Keratinocyte (primary cell): ENCODE measurements around the gene DYNC1I1. TPM values are rescaled to one million over a fixed set of nuclear protein-coding genes. Genes with fewer than 3 reads are reported as not detected.

Experiments
- DNase-seq: peaks from one replicate; pipeline ENCODE4 v3.0.0-alpha.2; 2011; ENCODE audit warnings: low read depth, missing footprints, low spot score
- FAIRE-seq: peaks from 2 replicates; lab custom pipeline; 2011; peaks lifted over from hg19 to GRCh38; lab: Jason Lieb, UNC
- H2AFZ ChIP-seq: 2 replicates; pipeline ENCODE4 v1.6.0; 2012; ENCODE audit warnings: low read length, control low read depth, inconsistent platforms; ENCODE audit not compliant: control insufficient read depth
- H3K27ac ChIP-seq: 2 replicates; pipeline ENCODE4 v1.5.1; 2011; ENCODE audit warnings: low read length; ENCODE audit not compliant: control insufficient read depth, insufficient read depth
- H3K27me3 ChIP-seq: 3 replicates; pipeline ENCODE4 v1.6.0; 2011; ENCODE audit warnings: low read length; ENCODE audit not compliant: control insufficient read depth, insufficient read depth; ENCODE audit errors: extremely low read depth
- H3K36me3 ChIP-seq, 2 experiments: 2 replicates in 1 of 2; 3 replicates in 1 of 2; pipeline ENCODE4 v1.5.1; 2011; ENCODE audit warnings: low read length in 2 of 2, mild to moderate bottlenecking in 1 of 2; ENCODE audit not compliant: control insufficient read depth in 2 of 2, insufficient read depth in 2 of 2; ENCODE audit errors: extremely low read depth in 1 of 2
- H3K4me1 ChIP-seq: 3 replicates; pipeline ENCODE4 v1.5.1; 2011; ENCODE audit warnings: low read length; ENCODE audit not compliant: control insufficient read depth, insufficient read depth; ENCODE audit errors: extremely low read depth
- H3K4me2 ChIP-seq: 3 replicates; pipeline ENCODE4 v1.6.0; 2011; ENCODE audit warnings: low read depth, low read length; ENCODE audit not compliant: control insufficient read depth, insufficient read depth; ENCODE audit errors: extremely low read depth
- H3K4me3 ChIP-seq, 3 experiments: fragments of 200-600 bp in 1 of 3; sonication (generic) in 1 of 3; 2 replicates in 2 of 3; 3 replicates in 1 of 3; pipeline ENCODE4 v1.5.1; 2011 to 2016; ENCODE audit warnings: low read length in 3 of 3, mild to moderate bottlenecking in 3 of 3, control low read depth in 2 of 3, inconsistent platforms in 1 of 3, low read depth in 1 of 3, mixed read lengths in 1 of 3, mixed run types in 1 of 3, moderate library complexity in 1 of 3; ENCODE audit not compliant: control insufficient read depth in 2 of 3, insufficient read depth in 2 of 3; ENCODE audit errors: extremely low read depth in 1 of 3
- H3K79me2 ChIP-seq: 2 replicates; pipeline ENCODE4 v1.6.0; 2012; ENCODE audit warnings: low read length; ENCODE audit not compliant: control insufficient read depth, insufficient read depth
- H3K9ac ChIP-seq: 3 replicates; pipeline ENCODE4 v1.6.0; 2011; ENCODE audit warnings: low read length; ENCODE audit not compliant: control insufficient read depth, insufficient read depth; ENCODE audit errors: extremely low read depth
- H3K9me1 ChIP-seq: 3 replicates; pipeline ENCODE4 v1.6.0; 2011; ENCODE audit warnings: low read length; ENCODE audit not compliant: control insufficient read depth, insufficient read depth; ENCODE audit errors: extremely low read depth
- H3K9me3 ChIP-seq: 2 replicates; pipeline ENCODE4 v1.5.1; 2012; ENCODE audit warnings: low read depth, low read length; ENCODE audit not compliant: control insufficient read depth
- H4K20me1 ChIP-seq: 3 replicates; pipeline ENCODE4 v1.6.0; 2011; ENCODE audit warnings: low read length; ENCODE audit not compliant: control insufficient read depth, insufficient read depth; ENCODE audit errors: extremely low read depth
- EZH2 ChIP-seq: IDR thresholded peaks from one replicate; pipeline ENCODE4 v1.6.1; 2012; ENCODE audit warnings: inconsistent platforms, mild to moderate bottlenecking, low read length, moderate library complexity
- dilution Hi-C: fragments of 300-500 bp; cut with MboI; formaldehyde crosslinking; loops from one replicate; pipeline ENCODE4 v1.7.0; 2020; ENCODE audit warnings: low sequenced_read_pairs; ENCODE audit not compliant: extremely low pct_ligation_motif_present
- polyA plus RNA-seq, 5 experiments: library from polyadenylated mRNA; depleted of rRNA in 3 of 5; stranded (reverse) in 3 of 5; stranded (forward) in 1 of 5; unstranded in 1 of 5; fragments of >200 nt; gene quantifications; 1 replicate in 1 of 5; 2 replicates in 3 of 5; 3 replicates in 1 of 5; pipeline versions ENCODE4 v1.2.1 to v1.2.3, GENCODE V29; 2011 to 2012; ENCODE audit warnings: missing spikeins in 2 of 5, low read depth in 1 of 5, low replicate concordance in 1 of 5
- TF ChIP-seq, protein P1 (sequence below), 3 experiments: IDR thresholded peaks in 1 of 3; conservative IDR thresholded peaks in 1 of 3; optimal IDR thresholded peaks in 1 of 3; 2 replicates in 2 of 3; 3 replicates in 1 of 3; pipeline versions ENCODE3 to v1.5.1; 2011; ENCODE audit warnings: low read length in 3 of 3, mild to moderate bottlenecking in 3 of 3, moderate library complexity in 2 of 3, control low read depth in 1 of 3, inconsistent platforms in 1 of 3; ENCODE audit not compliant: insufficient read depth in 2 of 3; ENCODE audit errors: extremely low read depth in 1 of 3

DYNC1I1 gene
- polyA plus RNA-seq, 1 donor (not counting 4 experiments of a cell fraction or from before 2014, with no cell fraction given): 0.10 TPM

DNA sequence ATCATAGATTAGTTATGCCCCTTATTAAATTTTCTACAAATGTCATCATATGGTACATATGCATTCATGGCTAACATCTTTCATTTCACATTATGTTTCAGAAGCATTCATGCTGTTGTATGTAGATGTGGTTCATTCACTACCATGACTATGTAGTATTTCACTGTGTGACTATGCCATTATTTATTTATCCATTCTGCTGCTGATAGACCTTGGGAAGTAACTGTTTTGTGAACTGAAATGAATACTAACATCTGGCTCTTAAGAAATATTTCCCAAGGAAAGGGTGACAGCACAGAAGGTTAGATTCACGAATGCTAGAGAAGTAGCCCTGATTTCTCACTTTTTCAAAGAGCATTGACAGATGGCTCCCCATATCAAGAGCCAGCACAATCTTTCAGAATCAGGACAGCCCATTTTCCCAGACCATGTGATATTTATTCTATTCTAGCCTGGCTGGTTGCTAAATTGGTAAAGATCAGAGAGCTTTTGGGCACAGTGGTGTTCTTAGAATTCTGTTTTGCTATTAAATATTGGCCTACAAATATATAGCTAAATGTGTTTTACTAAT lies 157.4 kb downstream of the DYNC1I1 start:
- FAIRE-seq (no peak), DNase-seq (no peak)
- H3K27me3 ChIP-seq: no peaks in the 10 kb centered on the region
- H3K36me3 ChIP-seq: no peaks in the 10 kb centered on the region
- H2AFZ ChIP-seq: no peak overlapping the region
- no peaks in the 10 kb centered on the region for H4K20me1 ChIP-seq
- H3K27ac ChIP-seq: no peak overlapping the region
- H3K79me2 ChIP-seq: no peaks in the 10 kb centered on the region
- H3K4me1 ChIP-seq: no peaks in the 10 kb centered on the region
- no peak overlapping the region for H3K9ac ChIP-seq
- H3K9me1 ChIP-seq: no peaks in the 10 kb centered on the region
- dilution Hi-C loops: no loop called here
- no peaks in the 10 kb centered on the region for H3K9me3 ChIP-seq
- no peak overlapping the region for H3K4me3 ChIP-seq
- TF ChIP-seq, protein P1, sequence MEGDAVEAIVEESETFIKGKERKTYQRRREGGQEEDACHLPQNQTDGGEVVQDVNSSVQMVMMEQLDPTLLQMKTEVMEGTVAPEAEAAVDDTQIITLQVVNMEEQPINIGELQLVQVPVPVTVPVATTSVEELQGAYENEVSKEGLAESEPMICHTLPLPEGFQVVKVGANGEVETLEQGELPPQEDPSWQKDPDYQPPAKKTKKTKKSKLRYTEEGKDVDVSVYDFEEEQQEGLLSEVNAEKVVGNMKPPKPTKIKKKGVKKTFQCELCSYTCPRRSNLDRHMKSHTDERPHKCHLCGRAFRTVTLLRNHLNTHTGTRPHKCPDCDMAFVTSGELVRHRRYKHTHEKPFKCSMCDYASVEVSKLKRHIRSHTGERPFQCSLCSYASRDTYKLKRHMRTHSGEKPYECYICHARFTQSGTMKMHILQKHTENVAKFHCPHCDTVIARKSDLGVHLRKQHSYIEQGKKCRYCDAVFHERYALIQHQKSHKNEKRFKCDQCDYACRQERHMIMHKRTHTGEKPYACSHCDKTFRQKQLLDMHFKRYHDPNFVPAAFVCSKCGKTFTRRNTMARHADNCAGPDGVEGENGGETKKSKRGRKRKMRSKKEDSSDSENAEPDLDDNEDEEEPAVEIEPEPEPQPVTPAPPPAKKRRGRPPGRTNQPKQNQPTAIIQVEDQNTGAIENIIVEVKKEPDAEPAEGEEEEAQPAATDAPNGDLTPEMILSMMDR (optimal IDR thresholded peaks at IDR 0.05 in 1 of 3, IDR thresholded peaks at IDR 0.05 in 1 of 3, conservative IDR thresholded peaks at IDR 0.05 in 1 of 3; ENCODE audit: extremely low read depth in 1 of 3, insufficient read depth in 2 of 3, low read length in 3 of 3): no peak
- no peak for TF ChIP-seq EZH2
- H3K4me2 ChIP-seq: no peak overlapping the region

DNA sequence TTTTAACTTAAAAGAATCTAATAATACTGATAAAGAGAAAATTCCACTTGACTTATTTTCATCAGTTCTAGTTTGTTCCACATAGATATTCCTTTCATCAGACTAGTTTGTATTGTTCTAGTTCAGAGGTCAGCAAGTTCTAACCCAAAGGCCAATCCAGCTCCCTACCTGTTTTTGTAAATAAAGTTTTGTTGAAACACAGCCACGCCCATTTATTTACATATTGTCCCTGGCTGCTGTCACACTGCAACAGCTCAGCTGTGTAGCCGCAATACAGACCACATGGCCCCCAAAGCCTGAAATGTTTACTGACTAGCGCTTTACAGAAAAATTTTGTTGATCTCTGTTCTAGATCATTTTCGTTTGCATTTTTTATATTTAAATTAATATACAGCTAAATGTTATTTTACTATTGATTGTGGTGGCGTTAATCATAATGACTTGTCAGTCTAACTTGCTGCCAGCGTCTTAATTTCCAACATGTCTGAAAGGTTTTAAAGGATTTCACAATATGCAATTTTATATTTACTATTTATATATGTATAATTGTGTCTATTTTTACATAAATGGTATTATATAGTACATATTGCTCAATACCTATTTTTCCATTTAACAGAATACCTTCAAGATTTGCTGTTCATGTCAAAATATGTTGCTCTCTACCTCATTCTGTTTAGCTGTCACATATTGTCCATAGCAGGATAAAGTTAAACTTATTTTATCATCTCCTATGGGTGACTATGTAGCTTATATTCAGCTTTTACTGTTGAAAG lies 159.3 kb downstream of the DYNC1I1 start:
- no peak for TF ChIP-seq EZH2
- TF ChIP-seq, protein P1 (optimal IDR thresholded peaks at IDR 0.05 in 1 of 3, IDR thresholded peaks at IDR 0.05 in 1 of 3, conservative IDR thresholded peaks at IDR 0.05 in 1 of 3; ENCODE audit: extremely low read depth in 1 of 3, insufficient read depth in 2 of 3, low read length in 3 of 3): no peak
- Histone ChIP-seq H3K27ac (no peak overlapping the region), H3K4me2 (no peak overlapping the region), H4K20me1 (no peaks in the 10 kb centered on the region), H3K9me1 (no peaks in the 10 kb centered on the region), H3K9ac (no peak overlapping the region), H3K4me3 (no peak overlapping the region), H3K4me1 (no peaks in the 10 kb centered on the region), H2AFZ (no peak overlapping the region), H3K27me3 (no peaks in the 10 kb centered on the region), H3K79me2 (no peaks in the 10 kb centered on the region), H3K36me3 (no peaks in the 10 kb centered on the region), H3K9me3 (no peaks in the 10 kb centered on the region)
- dilution Hi-C loops: no loop called here
- no peak for DNase-seq
- FAIRE-seq: no peak
